DOHH2 (cell line): ENCODE results near the gene MRLN.

ENCODE experiments used
- H3F3A ChIP-seq: fragments of 200-600 bp; sonication (generic), shearing (Covaris generic); 2 replicates; pipeline ENCODE4 v1.6.0; 2016; ENCODE audit warnings: antibody characterized with exemption, mild to moderate bottlenecking; ENCODE audit not compliant: control insufficient read depth, insufficient read depth
- H3K27ac ChIP-seq: fragments of 200-600 bp; sonication (generic); 2 replicates; pipeline ENCODE4 v1.5.1; 2014; ENCODE audit warnings: low read depth, mild to moderate bottlenecking, low read length, moderate library complexity
- H3K27me3 ChIP-seq: fragments of 200-600 bp; sonication (generic); 2 replicates; pipeline ENCODE4 v1.6.1; 2014; ENCODE audit warnings: mild to moderate bottlenecking, low read length, mixed read lengths; ENCODE audit not compliant: control insufficient read depth
- H3K36me3 ChIP-seq: fragments of 200-600 bp; sonication (generic); 2 replicates; pipeline ENCODE4 v1.6.1; 2014; ENCODE audit warnings: mild to moderate bottlenecking, low read length, moderate library complexity, mixed read lengths; ENCODE audit not compliant: control insufficient read depth
- H3K4me1 ChIP-seq: fragments of 200-600 bp; sonication (generic); 2 replicates; pipeline ENCODE4 v1.6.1; 2014; ENCODE audit warnings: mild to moderate bottlenecking, low read length, mixed read lengths; ENCODE audit not compliant: control insufficient read depth
- H3K4me2 ChIP-seq: fragments of 200-600 bp; sonication (generic); 2 replicates; pipeline ENCODE4 v1.6.0; 2014; ENCODE audit warnings: mild to moderate bottlenecking, low read length, moderate library complexity
- H3K4me3 ChIP-seq: fragments of 200-600 bp; sonication (generic); 2 replicates; pipeline ENCODE4 v1.5.1; 2014; ENCODE audit warnings: mild to moderate bottlenecking, low read length, mixed read lengths
- H3K79me2 ChIP-seq: fragments of 200-600 bp; sonication (generic); 2 replicates; pipeline ENCODE4 v1.6.1; 2014; ENCODE audit warnings: mild to moderate bottlenecking, low read length, mixed read lengths; ENCODE audit not compliant: control insufficient read depth
- H3K9me2 ChIP-seq: fragments of 200-600 bp; sonication (generic); replicated peaks from 2 replicates; pipeline ENCODE4 v1.6.1; 2014; ENCODE audit warnings: mild to moderate bottlenecking, low read length, mixed read lengths; ENCODE audit not compliant: control insufficient read depth
- H3K9me3 ChIP-seq: fragments of 200-600 bp; sonication (generic); 2 replicates; pipeline ENCODE4 v1.6.1; 2014; ENCODE audit warnings: antibody characterized with exemption, low read length, mixed read lengths; ENCODE audit not compliant: control insufficient read depth, insufficient read depth
- H4K20me1 ChIP-seq: fragments of 200-600 bp; sonication (generic); 2 replicates; pipeline ENCODE4 v1.6.0; 2014; ENCODE audit warnings: low read depth, mild to moderate bottlenecking, antibody characterized with exemption, low read length, moderate library complexity; ENCODE audit not compliant: control insufficient read depth, insufficient read depth
- CTCF ChIP-seq: fragments of 200-600 bp; sonication (generic); IDR thresholded peaks from one replicate; pipeline ENCODE4 v1.5.1; 2014; ENCODE audit warnings: antibody characterized with exemption, mild to moderate bottlenecking, low read depth, low read length; ENCODE audit not compliant: poor library complexity, severe bottlenecking
- EZH2phosphoT487 ChIP-seq: fragments of 200-600 bp; sonication (generic); IDR thresholded peaks from 2 replicates; pipeline ENCODE4 v1.6.1; 2017; ENCODE audit warnings: borderline replicate concordance, mild to moderate bottlenecking, antibody characterized with exemption, low read length, moderate library complexity, mixed read lengths

MRLN gene

GRCh38 chr10:59753267-59753666 lies at the start of gene MRLN:
MRLN (minus strand) TSS chr10:59753455.
- no peaks in the 10 kb centered on the region for H3K36me3 ChIP-seq
- H3K27me3 ChIP-seq: peaks cover 5% of the 10 kb centered on the region; the same call in 1 of the 2 replicates
- TF ChIP-seq EZH2phosphoT487: no peak
- TF ChIP-seq CTCF: no peak
- no peaks in the 10 kb centered on the region for H3F3A ChIP-seq
- no peaks in the 10 kb centered on the region for H3K79me2 ChIP-seq
- H3K4me2 ChIP-seq: no peak within 1 kb of the TSS
- no peak within 1 kb of the TSS for H3K4me3 ChIP-seq
- no peaks in the 10 kb centered on the region for H3K9me3 ChIP-seq
- no peaks in the 10 kb centered on the region for H4K20me1 ChIP-seq
- H3K9me2 ChIP-seq: no peaks in the 10 kb centered on the region
- H3K4me1 ChIP-seq: peaks cover 4% of the 10 kb centered on the region; the same call in 1 of the 2 replicates
- H3K27ac ChIP-seq: no peak within 1 kb of the TSS

- H3K9me2 ChIP-seq: no peaks in the 10 kb centered on the region
- H3K9me3 ChIP-seq: no peaks in the 10 kb centered on the region
- peaks cover 83% of the 10 kb centered on the region for H3K36me3 ChIP-seq
- no peak overlapping the region for H3K4me2 ChIP-seq
- H3K27me3 ChIP-seq: no peaks in the 10 kb centered on the region
- H3F3A ChIP-seq: no peaks in the 10 kb centered on the region
- H3K4me3 ChIP-seq: no peak overlapping the region
- no peaks in the 10 kb centered on the region for H4K20me1 ChIP-seq
- TF ChIP-seq EZH2phosphoT487 (no peak), CTCF (no peak)
- no peaks in the 10 kb centered on the region for H3K79me2 ChIP-seq
- no peaks in the 10 kb centered on the region for H3K4me1 ChIP-seq
- no peak overlapping the region for H3K27ac ChIP-seq
Observed at GRCh38 chr10:59801171-59801570, 47.9 kb upstream of the MRLN start.

- peaks cover 74% of the 10 kb centered on the region for H3K36me3 ChIP-seq
- H3K79me2 ChIP-seq: no peaks in the 10 kb centered on the region
- no peaks in the 10 kb centered on the region for H4K20me1 ChIP-seq
- no peaks in the 10 kb centered on the region for H3F3A ChIP-seq
- H3K4me3 ChIP-seq: no peak overlapping the region
- H3K4me1 ChIP-seq: no peaks in the 10 kb centered on the region
- no peaks in the 10 kb centered on the region for H3K9me3 ChIP-seq
- no peak overlapping the region for H3K4me2 ChIP-seq
- H3K27me3 ChIP-seq: no peaks in the 10 kb centered on the region
- H3K9me2 ChIP-seq: no peaks in the 10 kb centered on the region
- H3K27ac ChIP-seq: no peak overlapping the region
- TF ChIP-seq EZH2phosphoT487 (no peak), CTCF (no peak)
Observed at GRCh38 chr10:59799421-59799820, 46.2 kb upstream of the MRLN start.
